ENCODE measurements around the gene CBLN1. TPM values are rescaled to one million over a fixed set of nuclear protein-coding genes. Genes with fewer than 3 reads are reported as not detected.
"Not testable (repeated sequence)": the region's sequence is repeated elsewhere in the genome, so short reads cannot be mapped to it uniquely, and the experiment has no call there.

The CBLN1 gene
- total RNA-seq, 1 donor from 2014 or later, result 0.77 TPM

- no peak for DNase-seq
- no peaks in the 10 kb centered on the region for H3K9me3 ChIP-seq (replicated peaks)
- no peaks in the 10 kb centered on the region for H3K4me1 ChIP-seq
- no peaks in the 10 kb centered on the region for H3K36me3 ChIP-seq
- intact Hi-C loops (cut with micrococcal nuclease), result no loop called here
- H3K27ac ChIP-seq (replicated peaks), result no peak overlapping the region
- peaks cover 55% of the 10 kb centered on the region for H3K27me3 ChIP-seq (ENCODE audit: low read depth)
- H3K4me3 ChIP-seq, result no peak overlapping the region
- TF ChIP-seq CTCF (IDR thresholded peaks at IDR 0.05; ENCODE audit: borderline replicate concordance), result no peak
These were observed 33.4 kb downstream of the CBLN1 start for GRCh38 chr16:49248227-49248626.

- H3K27ac ChIP-seq (replicated peaks), result no peak overlapping the region
- no peak for TF ChIP-seq CTCF (IDR thresholded peaks at IDR 0.05; ENCODE audit: borderline replicate concordance)
These were observed 45.4 kb downstream of the CBLN1 start for GRCh38 chr16:49236216-49236615.

GRCh38 chr16:49228335-49228734 lies 53.3 kb downstream of the CBLN1 start:
- intact Hi-C loops (cut with micrococcal nuclease); H3K4me1 ChIP-seq; H3K4me3 ChIP-seq; H3K9me3 ChIP-seq (replicated peaks); DNase-seq; H3K36me3 ChIP-seq; H3K27ac ChIP-seq (replicated peaks): not testable (repeated sequence)
- H3K27me3 ChIP-seq (ENCODE audit: low read depth), result peaks cover 16% of the 10 kb centered on the region

More at GRCh38 chr16:49236216-49236615, 45.4 kb downstream of the CBLN1 start:
- DNase-seq, result no peak
- intact Hi-C loops (cut with micrococcal nuclease), result no loop called here
- no peak overlapping the region for H3K4me3 ChIP-seq
- peaks cover 7% of the 10 kb centered on the region for H3K9me3 ChIP-seq (replicated peaks)
- H3K27me3 ChIP-seq (ENCODE audit: low read depth), result peaks cover 7% of the 10 kb centered on the region
- H3K4me1 ChIP-seq, result no peaks in the 10 kb centered on the region
- H3K36me3 ChIP-seq, result no peaks in the 10 kb centered on the region

Other genes with a start within 250 kb of the CBLN1 start
- gene C16orf78, start 92.0 kb upstream of the CBLN1 start, total RNA-seq, result not detected

Measured in left ventricle myocardium inferior (tissue), 1 donor.